SU-DHL-6 (cell line): ENCODE data around the gene ABTB1.

Experiments
- CTCF ChIP-seq: fragments of 200-600 bp; sonication (generic); IDR thresholded peaks from one replicate; pipeline ENCODE4 v1.5.1; 2017; ENCODE audit warnings: antibody characterized with exemption, mild to moderate bottlenecking, low read length, moderate library complexity; ENCODE audit not compliant: insufficient read depth, poor library complexity, severe bottlenecking
- EZH2phosphoT487 ChIP-seq: fragments of 200-600 bp; sonication (generic), shearing (Covaris generic); conservative IDR thresholded peaks from 2 replicates; pipeline ENCODE4 v1.6.1; 2018; ENCODE audit warnings: mild to moderate bottlenecking, antibody characterized with exemption, low read length, moderate library complexity, mixed read lengths

- TF ChIP-seq CTCF: no peak
- no peak for TF ChIP-seq EZH2phosphoT487
Observed at GRCh38 chr3:127712881-127713771, 40.4 kb downstream of the ABTB1 start.
